H1 (cell line): Measurements from ENCODE around the gene TNNI3. TPM values are rescaled to one million over a fixed set of nuclear protein-coding genes. Genes with fewer than 3 reads are reported as not detected.

Experiments
- CTCF ChIA-PET: fragments of 300-600 bp; sonication (Branson Sonifier 250); formaldehyde crosslinking; loops from one replicate; lab custom pipeline; 2021; ENCODE audit not compliant: partially characterized antibody; lab: Charles Lee
- POLR2A ChIA-PET: fragments of 300-600 bp; sonication (Branson Sonifier 250); formaldehyde crosslinking; loops from one replicate; lab custom pipeline; 2021; ENCODE audit warnings: inconsistent platforms; ENCODE audit not compliant: partially characterized antibody; lab: Charles Lee
- DNase-seq, 2 experiments: peaks; one replicate each; pipeline versions ENCODE4 v3.0.0 to v3.0.0-alpha.2; 2010 to 2022; ENCODE audit warnings: low spot score in 2 of 2, low read depth in 1 of 2, mixed read lengths in 1 of 2
- FAIRE-seq: peaks from 2 replicates; lab custom pipeline; 2011; peaks lifted over from hg19 to GRCh38; lab: Jason Lieb, UNC
- H2AFZ ChIP-seq: 2 replicates; pipeline ENCODE4 v1.8.1; 2012; ENCODE audit warnings: low read length, inconsistent platforms
- H2AK5ac ChIP-seq: 2 replicates; pipeline ENCODE4 v1.6.1; 2013; ENCODE audit warnings: low read depth, low read length
- H2BK120ac ChIP-seq: replicated peaks from 2 replicates; pipeline ENCODE3; 2013; ENCODE audit warnings: low read depth, low read length, inconsistent platforms
- H2BK12ac ChIP-seq: 2 replicates; pipeline ENCODE4 v1.6.1; 2013; ENCODE audit warnings: low read depth, low read length
- H2BK15ac ChIP-seq: 2 replicates; pipeline ENCODE4 v1.6.1; 2013; ENCODE audit warnings: low read length
- H2BK20ac ChIP-seq: 2 replicates; pipeline ENCODE4 v1.6.1; 2013; ENCODE audit warnings: low read length
- H2BK5ac ChIP-seq: 2 replicates; pipeline ENCODE4 v1.6.1; 2013; ENCODE audit warnings: low read depth, low read length
- H3K14ac ChIP-seq: 2 replicates; pipeline ENCODE4 v1.6.1; 2013; ENCODE audit warnings: inconsistent platforms; ENCODE audit not compliant: insufficient read length
- H3K18ac ChIP-seq: 2 replicates; pipeline ENCODE4 v1.6.1; 2013; ENCODE audit warnings: low read length; ENCODE audit errors: extremely low read depth
- H3K23ac ChIP-seq: 2 replicates; pipeline ENCODE4 v1.6.1; 2013; ENCODE audit warnings: inconsistent platforms; ENCODE audit not compliant: insufficient read length
- H3K23me2 ChIP-seq: 2 replicates; pipeline ENCODE4 v1.6.1; 2013; ENCODE audit warnings: low read depth, low read length
- H3K27ac ChIP-seq: 2 replicates; pipeline ENCODE4 v1.6.1; 2011; ENCODE audit warnings: low read depth, low read length, inconsistent platforms
- H3K27me3 ChIP-seq, 4 experiments: replicated peaks in 1 of 4; 1 replicate in 1 of 4; 2 replicates in 3 of 4; pipeline versions ENCODE4 v1.6.1 to v1.8.1; 2011 to 2013; ENCODE audit warnings: low read length in 3 of 4, mild to moderate bottlenecking in 3 of 4, inconsistent platforms in 2 of 4, mixed read lengths in 2 of 4, moderate library complexity in 1 of 4; ENCODE audit not compliant: control insufficient read depth in 3 of 4, insufficient read depth in 3 of 4; ENCODE audit errors: extremely low read depth in 1 of 4
- H3K36me3 ChIP-seq, 4 experiments: 2 replicates each; pipeline versions ENCODE4 v1.6.1 to v1.8.1; 2011 to 2013; ENCODE audit warnings: mild to moderate bottlenecking in 4 of 4, low read length in 3 of 4, moderate library complexity in 2 of 4, control low read depth in 1 of 4, inconsistent platforms in 1 of 4; ENCODE audit not compliant: insufficient read depth in 4 of 4, control insufficient read depth in 2 of 4
- H3K4ac ChIP-seq: replicated peaks from 2 replicates; pipeline ENCODE3; 2013; ENCODE audit warnings: low read length, low read depth, mixed read lengths, inconsistent platforms; ENCODE audit not compliant: insufficient read length
- H3K4me1 ChIP-seq, 4 experiments: replicated peaks in 1 of 4; 1 replicate in 1 of 4; 2 replicates in 3 of 4; pipeline versions ENCODE4 v1.6.1 to v1.8.1; 2011 to 2013; ENCODE audit warnings: low read length in 3 of 4, inconsistent platforms in 2 of 4, mixed read lengths in 1 of 4; ENCODE audit not compliant: insufficient read depth in 4 of 4, control insufficient read depth in 3 of 4
- H3K4me2 ChIP-seq, 2 experiments: 2 replicates each; pipeline versions ENCODE4 v1.6.1 to v1.8.1; 2011 to 2013; ENCODE audit warnings: low read depth in 2 of 2, low read length in 2 of 2, control low read depth in 1 of 2, inconsistent platforms in 1 of 2, mild to moderate bottlenecking in 1 of 2; ENCODE audit not compliant: insufficient read depth in 1 of 2
- H3K4me3 ChIP-seq, 4 experiments: fragments of 200-600, 300-600 bp in 1 of 4; sonication (generic), shearing (Covaris generic), sonication (Bioruptor Twin) in 1 of 4; 2 replicates each; pipeline versions ENCODE4 v1.5.1 to v1.8.1; 2011 to 2016; ENCODE audit warnings: low read length in 4 of 4, low read depth in 3 of 4, control low read depth in 2 of 4, inconsistent platforms in 2 of 4, mild to moderate bottlenecking in 2 of 4, mixed read lengths in 1 of 4, moderate library complexity in 1 of 4; ENCODE audit not compliant: insufficient read depth in 2 of 4; ENCODE audit errors: extremely low read depth in 1 of 4
- H3K56ac ChIP-seq: replicated peaks from 2 replicates; pipeline ENCODE3; 2013; ENCODE audit warnings: low read depth, mild to moderate bottlenecking, mixed read lengths, low read length, inconsistent platforms; ENCODE audit not compliant: insufficient read length
- H3K79me1 ChIP-seq: 2 replicates; pipeline ENCODE4 v1.6.1; 2013; ENCODE audit warnings: low read depth, low read length, control low read depth
- H3K79me2 ChIP-seq, 2 experiments: 2 replicates each; pipeline versions ENCODE4 v1.6.1 to v1.8.1; 2012 to 2013; ENCODE audit warnings: low read length in 2 of 2, mild to moderate bottlenecking in 2 of 2, inconsistent platforms in 1 of 2; ENCODE audit not compliant: insufficient read depth in 2 of 2, control insufficient read depth in 1 of 2
- H3K9ac ChIP-seq, 4 experiments: replicated peaks in 1 of 4; 1 replicate in 1 of 4; 2 replicates in 3 of 4; pipeline versions ENCODE4 v1.6.1 to v1.8.1; 2011 to 2013; ENCODE audit warnings: low read depth in 3 of 4, low read length in 3 of 4, control low read depth in 2 of 4, mild to moderate bottlenecking in 2 of 4, moderate library complexity in 2 of 4, inconsistent platforms in 1 of 4; ENCODE audit errors: extremely low read depth in 1 of 4
- H3K9me3 ChIP-seq, 2 experiments: 2 replicates each; pipeline versions ENCODE4 v1.6.1 to v1.8.1; 2012 to 2013; ENCODE audit warnings: mild to moderate bottlenecking in 2 of 2, moderate library complexity in 2 of 2, control low read depth in 1 of 2, inconsistent platforms in 1 of 2, low read depth in 1 of 2, low read length in 1 of 2, mixed read lengths in 1 of 2; ENCODE audit not compliant: insufficient read depth in 2 of 2
- H4K20me1 ChIP-seq, 2 experiments: replicated peaks in 1 of 2; 2 replicates each; pipeline versions ENCODE3 to v1.8.1; 2011 to 2013; ENCODE audit warnings: inconsistent platforms in 2 of 2, low read length in 2 of 2, mild to moderate bottlenecking in 1 of 2; ENCODE audit not compliant: insufficient read depth in 2 of 2, control insufficient read depth in 1 of 2
- H4K5ac ChIP-seq: 2 replicates; pipeline ENCODE4 v1.6.1; 2013; ENCODE audit warnings: low read length, low read depth, mixed read lengths, inconsistent platforms; ENCODE audit not compliant: insufficient read length
- H4K8ac ChIP-seq: 2 replicates; pipeline ENCODE4 v1.8.0; 2013; ENCODE audit warnings: mild to moderate bottlenecking, moderate library complexity, low read length, inconsistent platforms; ENCODE audit not compliant: insufficient read depth; ENCODE audit errors: extremely low read depth
- H4K91ac ChIP-seq: replicated peaks from 2 replicates; pipeline ENCODE3; 2013; ENCODE audit warnings: low read length, mixed read lengths, inconsistent platforms; ENCODE audit not compliant: insufficient read length
- ASH2L ChIP-seq: fragments of 200-600, 300-600 bp; sonication (generic); IDR thresholded peaks from one replicate; pipeline ENCODE4 v1.7.1; 2017; ENCODE audit warnings: low read length
- EGR1 ChIP-seq: IDR thresholded peaks from 2 replicates; pipeline ENCODE4 v1.6.1; 2011; ENCODE audit warnings: low read depth, low read length, borderline replicate concordance
- EP300 ChIP-seq, 2 experiments: IDR thresholded peaks; 1 replicate in 1 of 2; 2 replicates in 1 of 2; pipeline ENCODE4 v1.6.1; 2011 to 2012; ENCODE audit warnings: low read depth in 2 of 2, low read length in 2 of 2, mild to moderate bottlenecking in 2 of 2, borderline replicate concordance in 1 of 2, inconsistent platforms in 1 of 2, moderate library complexity in 1 of 2
- EZH2 ChIP-seq: fragments of 200-600 bp; sonication (generic); IDR thresholded peaks from 2 replicates; pipeline ENCODE4 v1.7.1; 2012; ENCODE audit warnings: low read depth, mild to moderate bottlenecking, moderate library complexity, low read length, inconsistent platforms; ENCODE audit not compliant: severe bottlenecking
- KDM5A ChIP-seq: fragments of 200-600 bp; IDR thresholded peaks from 2 replicates; pipeline ENCODE4 v1.7.1; 2012; ENCODE audit warnings: mild to moderate bottlenecking, low read length, inconsistent platforms, mixed read lengths
- POLR2A ChIP-seq, 2 experiments: IDR thresholded peaks; 1 replicate in 1 of 2; 2 replicates in 1 of 2; pipeline ENCODE4 v1.6.1; 2011; ENCODE audit warnings: low read depth in 2 of 2, low read length in 2 of 2, mild to moderate bottlenecking in 2 of 2; ENCODE audit errors: control extremely low read depth in 1 of 2
- POU5F1 ChIP-seq: IDR thresholded peaks from 2 replicates; pipeline ENCODE4 v1.6.1; 2011; ENCODE audit warnings: low read depth, mild to moderate bottlenecking, low read length, moderate library complexity
- RNF2 ChIP-seq: fragments of 200-900, 300-1000 bp; sonication (generic); IDR thresholded peaks from 2 replicates; pipeline ENCODE4 v1.7.1; 2016; ENCODE audit warnings: borderline replicate concordance, low read depth, mild to moderate bottlenecking, antibody characterized with exemption, low read length; ENCODE audit not compliant: poor library complexity, severe bottlenecking; ENCODE audit errors: missing control alignments
- WGBS, 2 experiments: shearing (Covaris generic) in 1 of 2; methylation state at CpG; one replicate each; pipeline versions ENCODE4 v1.1.6 to v1.1.7; 2013 to 2015; ENCODE audit warnings: low lambda C conversion rate in 2 of 2, mixed read lengths in 2 of 2, inconsistent platforms in 1 of 2, low coverage in 1 of 2, missing lambda C conversion rate in 1 of 2; ENCODE audit not compliant: insufficient replicate concordance in 2 of 2, insufficient coverage in 1 of 2, insufficient read length in 1 of 2; ENCODE audit errors: extremely low coverage in 1 of 2, missing lambda C conversion rate in 1 of 2; 5-methylcytosine and 5-hydroxymethylcytosine counted together
- polyA plus RNA-seq, 7 experiments: library from polyadenylated mRNA; depleted of rRNA in 3 of 7; stranded (reverse) in 5 of 7; unstranded in 2 of 7; fragments of >200 nt in 5 of 7; fragments of 200-250 nt in 2 of 7; gene quantifications; 1 replicate in 5 of 7; 2 replicates in 1 of 7; 4 replicates in 1 of 7; pipeline versions ENCODE4 v1.2.1 to v1.2.3, GENCODE V29; 2011 to 2013; ENCODE audit warnings: missing spikeins in 2 of 7, mixed read lengths in 2 of 7
- total RNA-seq: library from RNA; stranded (reverse); fragmentation: NEBNext Ultra II Directional; extraction: Animal tissue kit (Norgen Biotek cat#: 25700); gene quantifications from 2 replicates; pipeline ENCODE4 v1.2.1, GENCODE V29; 2021
- TF ChIP-seq, protein P1 (sequence below): IDR thresholded peaks from 2 replicates; pipeline ENCODE4 v1.6.1; 2012; ENCODE audit warnings: inconsistent platforms

The TNNI3 gene
- total and polyA plus RNA-seq, 2 of the 8 experiments (the other 6 are each of a cell fraction or from before 2014, with no cell fraction given), result 16.9 to 56.0 TPM

DNA sequence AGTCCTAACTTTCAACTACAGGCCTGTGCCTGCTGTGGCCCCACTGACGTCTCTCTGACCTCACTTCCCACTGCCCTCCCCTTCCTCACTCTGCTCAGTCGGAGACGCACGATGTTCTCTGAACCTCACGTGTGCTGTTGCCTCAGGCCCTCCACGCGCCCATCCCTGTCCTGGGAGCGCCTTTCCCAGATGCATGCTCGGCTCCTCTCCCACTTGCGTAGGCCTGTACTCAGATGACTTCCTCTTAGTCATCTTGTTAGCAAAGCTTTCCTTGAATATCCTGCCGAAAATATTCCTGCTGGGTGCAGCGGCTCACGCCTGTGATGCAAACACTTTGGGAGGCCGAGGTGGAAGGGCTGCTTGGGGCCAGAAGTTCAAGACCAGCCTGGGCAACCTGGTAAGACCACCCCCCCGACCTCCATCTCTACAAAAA, 31.9 kb upstream of the TNNI3 start:
- peak in 1 of 2 experiments; percentile 29 for DNase-seq
- H3K27me3 ChIP-seq, result peaks cover 0 to 4% (median 0%) of the 10 kb centered on the region in 4 experiments; a peak in 1 of 7 replicates
- ChIA-PET CTCF (interaction anchor here (0.6 kb wide), 1 partner anchor 138 kb away, joined by 3 read pairs; no protein-coding TSS in a partner anchor), POLR2A (interaction anchor here (0.7 to 1.2 kb wide), 2 partner anchors 11 to 200 kb away, joined by 3 read pairs; no protein-coding TSS in a partner anchor)
- H3K4me2 ChIP-seq, result no peak overlapping the region
- no peak overlapping the region for H2BK15ac ChIP-seq
- H4K91ac ChIP-seq, result no peak overlapping the region
- no peaks in the 10 kb centered on the region for H3K4me1 ChIP-seq
- H3K27ac ChIP-seq, result no peak overlapping the region
- no peak for FAIRE-seq
- no peaks in the 10 kb centered on the region for H3K79me2 ChIP-seq
- H3K9me3 ChIP-seq, result no peaks in the 10 kb centered on the region
- H3K9ac ChIP-seq, result no peak overlapping the region
- no peaks in the 10 kb centered on the region for H3K23me2 ChIP-seq
- H4K8ac ChIP-seq, result no peak overlapping the region
- H4K5ac ChIP-seq, result no peak overlapping the region
- no peaks in the 10 kb centered on the region for H3K79me1 ChIP-seq
- no peak overlapping the region for H2BK20ac ChIP-seq
- H2BK120ac ChIP-seq, result no peak overlapping the region
- H3K14ac ChIP-seq, result no peak overlapping the region
- H2AK5ac ChIP-seq, result no peak overlapping the region
- no peak overlapping the region for H3K23ac ChIP-seq
- no peak overlapping the region for H3K4me3 ChIP-seq
- no peaks in the 10 kb centered on the region for H3K36me3 ChIP-seq
- no peak overlapping the region for H3K18ac ChIP-seq
- no peak for TF ChIP-seq EZH2
- TF ChIP-seq EP300 (IDR thresholded peaks at IDR 0.05; ENCODE audit: borderline replicate concordance in 1 of 2, low read depth in 2 of 2, low read length in 2 of 2), result no peak
- TF ChIP-seq POLR2A (IDR thresholded peaks at IDR 0.05; ENCODE audit: control extremely low read depth in 1 of 2, low read depth in 2 of 2, low read length in 2 of 2), result no peak
- TF ChIP-seq ASH2L, result no peak
- no peak for TF ChIP-seq POU5F1
- TF ChIP-seq EGR1, result no peak
- TF ChIP-seq, protein P1, sequence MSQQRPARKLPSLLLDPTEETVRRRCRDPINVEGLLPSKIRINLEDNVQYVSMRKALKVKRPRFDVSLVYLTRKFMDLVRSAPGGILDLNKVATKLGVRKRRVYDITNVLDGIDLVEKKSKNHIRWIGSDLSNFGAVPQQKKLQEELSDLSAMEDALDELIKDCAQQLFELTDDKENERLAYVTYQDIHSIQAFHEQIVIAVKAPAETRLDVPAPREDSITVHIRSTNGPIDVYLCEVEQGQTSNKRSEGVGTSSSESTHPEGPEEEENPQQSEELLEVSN, result no peak
- TF ChIP-seq KDM5A, result no peak
- no peak for TF ChIP-seq RNF2
- H2BK12ac ChIP-seq, result no peak overlapping the region
- H3K4ac ChIP-seq, result no peak overlapping the region
- H3K56ac ChIP-seq, result no peak overlapping the region
- H2AFZ ChIP-seq, result no peak overlapping the region
- 81% methylated on average over 15 of the region's 15 CpGs; no CpG with 5 or more reads in 1 of the 2 experiments for WGBS, 2 experiments
- no peaks in the 10 kb centered on the region for H4K20me1 ChIP-seq
- peak overlapping the region; percentile 60; the same call in 1 of the 2 replicates for H2BK5ac ChIP-seq
